HCT116 (cell line): Measurements from ENCODE around the gene MPZL2. TPM values are rescaled to one million over a fixed set of nuclear protein-coding genes. Genes with fewer than 3 reads are reported as not detected.

Source experiments
- ATAC-seq: fragments of 200-7000 bp; cut with Tn5 transposase; 2 replicates; pipeline ENCODE4 v1.9.1; 2020; ENCODE audit warnings: mild to moderate bottlenecking, moderate library complexity
- BruUV-seq: library from RNA; stranded (reverse); fragments of 400-500 nt; replicated peaks from 2 replicates; lab custom pipeline; 2021; lab: Mats Ljungman, UMichigan
- CTCF ChIA-PET: fragments of 300-600 bp; sonication (Branson Sonifier 250); formaldehyde crosslinking; loops from one replicate; lab custom pipeline; 2021; ENCODE audit warnings: antibody characterized with exemption; lab: Charles Lee
- POLR2A ChIA-PET: fragments of 300-600, 350-600 bp; sonication (Branson Sonifier 250); formaldehyde crosslinking; loops from one replicate; lab custom pipeline; 2021; ENCODE audit warnings: antibody characterized with exemption; lab: Charles Lee
- RAD21 ChIA-PET, 2 experiments: fragments of 300-600 bp; sonication (Branson Sonifier 250); formaldehyde crosslinking; loops; one replicate each; lab custom pipeline; 2023; ENCODE audit warnings: low total read pairs in 2 of 2; ENCODE audit not compliant: uncharacterized antibody in 2 of 2, unreplicated experiment in 2 of 2, low non-redundant PET in 1 of 2; lab: Charles Lee
- DNase-seq: peaks from one replicate; pipeline ENCODE4 v3.0.0-alpha.2; 2010; ENCODE audit warnings: low read depth, low spot score
- H2AFZ ChIP-seq: fragments of 200-600 bp; shearing (Covaris generic), sonication (generic); 2 replicates; pipeline ENCODE4 v1.6.1; 2017; ENCODE audit warnings: low read depth, mixed run types, mixed read lengths, antibody characterized with exemption, low read length; ENCODE audit not compliant: poor library complexity, severe bottlenecking
- H3K27ac ChIP-seq: 2 replicates; pipeline ENCODE4 v1.5.1; 2012; ENCODE audit warnings: low read depth, low read length
- H3K27me3 ChIP-seq: fragments of 200-600 bp; sonication (generic); 2 replicates; pipeline ENCODE4 v1.6.1; 2016; ENCODE audit warnings: mixed run types, low read length, mixed read lengths; ENCODE audit not compliant: insufficient read depth
- H3K36me3 ChIP-seq, 2 experiments: fragments of 200-500 bp in 1 of 2; fragments of 200-600 bp in 1 of 2; sonication (Bioruptor generic) in 1 of 2; sonication (generic) in 1 of 2; 2 replicates each; pipeline versions ENCODE4 v1.5.1 to v1.6.1; 2014 to 2016; ENCODE audit warnings: low read length in 2 of 2, inconsistent platforms in 1 of 2, mixed read lengths in 1 of 2, mixed run types in 1 of 2; ENCODE audit not compliant: insufficient read depth in 2 of 2, control insufficient read depth in 1 of 2
- H3K4me1 ChIP-seq, 2 experiments: fragments of 200-600 bp in 1 of 2; sonication (generic) in 1 of 2; 2 replicates each; pipeline versions ENCODE4 v1.5.1 to v1.6.1; 2012 to 2017; ENCODE audit warnings: low read length in 2 of 2, inconsistent platforms in 1 of 2, mild to moderate bottlenecking in 1 of 2, mixed read lengths in 1 of 2, mixed run types in 1 of 2, moderate library complexity in 1 of 2; ENCODE audit not compliant: insufficient read depth in 2 of 2, control insufficient read depth in 1 of 2
- H3K4me2 ChIP-seq: fragments of 200-600 bp; sonication (generic); 2 replicates; pipeline ENCODE4 v1.6.1; 2017; ENCODE audit warnings: mixed run types, low read length, mixed read lengths
- H3K4me3 ChIP-seq, 2 experiments: fragments of 200-600 bp in 1 of 2; sonication (generic) in 1 of 2; replicated peaks in 1 of 2; 2 replicates each; pipeline ENCODE4 v1.5.1; 2011 to 2016; ENCODE audit warnings: low read length in 2 of 2, control low read depth in 1 of 2, low read depth in 1 of 2, mild to moderate bottlenecking in 1 of 2, mixed read lengths in 1 of 2, mixed run types in 1 of 2
- H3K79me2 ChIP-seq: fragments of 200-600 bp; sonication (generic); 2 replicates; pipeline ENCODE4 v1.6.1; 2017; ENCODE audit warnings: mild to moderate bottlenecking, mixed run types, low read length, moderate library complexity, mixed read lengths; ENCODE audit not compliant: insufficient read depth
- H3K9ac ChIP-seq: fragments of 200-600 bp; sonication (generic); 2 replicates; pipeline ENCODE4 v1.6.1; 2016; ENCODE audit warnings: low read length, mixed read lengths
- H3K9me2 ChIP-seq: fragments of 200-600 bp; sonication (generic), shearing (Covaris generic); 2 replicates; pipeline ENCODE4 v1.6.1; 2017; ENCODE audit warnings: mixed run types, mild to moderate bottlenecking, moderate library complexity; ENCODE audit not compliant: insufficient read depth
- H3K9me3 ChIP-seq, 2 experiments: fragments of 200-500 bp in 1 of 2; fragments of 200-600 bp in 1 of 2; sonication (Bioruptor generic) in 1 of 2; sonication (generic) in 1 of 2; 2 replicates each; pipeline ENCODE4 v1.6.1; 2014 to 2017; ENCODE audit warnings: low read length in 2 of 2, mixed read lengths in 2 of 2, inconsistent platforms in 1 of 2, low read depth in 1 of 2, mild to moderate bottlenecking in 1 of 2, mixed run types in 1 of 2, moderate library complexity in 1 of 2; ENCODE audit not compliant: control insufficient read depth in 1 of 2, insufficient read depth in 1 of 2
- H4K20me1 ChIP-seq: fragments of 200-600 bp; sonication (generic), shearing (Covaris generic); 2 replicates; pipeline ENCODE4 v1.6.1; 2017; ENCODE audit warnings: mixed run types, mild to moderate bottlenecking, moderate library complexity; ENCODE audit not compliant: insufficient read depth
- ATF3 ChIP-seq: IDR thresholded peaks from 2 replicates; pipeline ENCODE4 v1.6.1; 2012
- CEBPB ChIP-seq: IDR thresholded peaks from 2 replicates; pipeline ENCODE4 v1.6.1; 2012; ENCODE audit warnings: low read depth
- EGR1 ChIP-seq: IDR thresholded peaks from 2 replicates; pipeline ENCODE4 v1.6.1; 2012; ENCODE audit warnings: low read depth
- ELF1 ChIP-seq: IDR thresholded peaks from 2 replicates; pipeline ENCODE4 v1.6.1; 2012; ENCODE audit warnings: low read depth, borderline replicate concordance
- EZH2 ChIP-seq: fragments of 200-600 bp; sonication (generic); IDR thresholded peaks from 2 replicates; pipeline ENCODE4 v1.6.1; 2017; ENCODE audit warnings: antibody characterized with exemption, mixed run types
- FOSL1 ChIP-seq: IDR thresholded peaks from 2 replicates; pipeline ENCODE4 v1.6.1; 2012; ENCODE audit warnings: low read depth
- JUND ChIP-seq: IDR thresholded peaks from 2 replicates; pipeline ENCODE4 v1.6.1; 2012
- MAX ChIP-seq: IDR thresholded peaks from 2 replicates; pipeline ENCODE4 v1.6.1; 2012
- RAD21 ChIP-seq: IDR thresholded peaks from 2 replicates; pipeline ENCODE4 v1.6.1; 2012; ENCODE audit warnings: low read depth, mild to moderate bottlenecking
- REST ChIP-seq: IDR thresholded peaks from 2 replicates; pipeline ENCODE4 v1.6.1; 2012; ENCODE audit warnings: low read depth
- SP1 ChIP-seq: IDR thresholded peaks from 2 replicates; pipeline ENCODE4 v1.6.1; 2012; ENCODE audit warnings: low read depth
- SRF ChIP-seq: IDR thresholded peaks from 2 replicates; pipeline ENCODE4 v1.6.1; 2012; ENCODE audit warnings: low read depth
- YY1 ChIP-seq: IDR thresholded peaks from 2 replicates; pipeline ENCODE4 v1.6.1; 2011; ENCODE audit warnings: low read length, low read depth, moderate library complexity, mild to moderate bottlenecking; ENCODE audit not compliant: insufficient replicate concordance; ENCODE audit errors: extremely low read depth
- ZBTB33 ChIP-seq: IDR thresholded peaks from 2 replicates; pipeline ENCODE4 v1.6.1; 2011; ENCODE audit warnings: mild to moderate bottlenecking, low read length, moderate library complexity; ENCODE audit not compliant: insufficient replicate concordance; ENCODE audit errors: extremely low read depth
- ZFX ChIP-seq: fragments of 450-650 bp; IDR thresholded peaks from 2 replicates; pipeline ENCODE4 v1.6.1; 2017
- ZNF274 ChIP-seq: fragments of 200-500 bp; sonication (Bioruptor generic); IDR thresholded peaks from 2 replicates; pipeline ENCODE4 v1.6.1; 2014; ENCODE audit warnings: mild to moderate bottlenecking, low read depth, low read length, inconsistent platforms
- intact Hi-C: fragments of 100-400 bp; cut with micrococcal nuclease; formaldehyde crosslinking; loops from 2 replicates; pipeline ENCODE4 v1.10.0; 2022
- total RNA-seq: library from RNA; stranded (reverse); gene quantifications from one replicate; pipeline ENCODE4 v1.2.1, GENCODE V29; 2021; ENCODE audit not compliant: unreplicated experiment

MPZL2 gene
- total RNA-seq, 1 experiment from 2014 or later: 16.8 TPM

GRCh38 chr11:118283037-118283636, 19.0 kb upstream of the MPZL2 start:
- H3K27me3 ChIP-seq: no peaks in the 10 kb centered on the region
- DNase-seq (no peak), ATAC-seq (no peak)
- H3K9me2 ChIP-seq: no peaks in the 10 kb centered on the region
- H3K9ac ChIP-seq: no peak overlapping the region
- H3K4me1 ChIP-seq: peaks cover 10 to 14% of the 10 kb centered on the region in 2 experiments; a peak in 3 of 4 replicates
- H3K27ac ChIP-seq: no peak overlapping the region
- ChIA-PET RAD21 (no interaction called here), POLR2A (no interaction called here), CTCF (interaction anchor here (1.9 kb wide), 1 partner anchor 13 kb away, joined by 7 read pairs; no protein-coding TSS in a partner anchor)
- no TSS peak for BruUV-seq
- no peak overlapping the region for H2AFZ ChIP-seq
- no peak overlapping the region for H3K4me3 ChIP-seq
- no peak overlapping the region for H3K4me2 ChIP-seq
- H3K79me2 ChIP-seq: no peaks in the 10 kb centered on the region
- no peaks in the 10 kb centered on the region for H3K9me3 ChIP-seq
- no peaks in the 10 kb centered on the region for H4K20me1 ChIP-seq
- TF ChIP-seq SRF (no peak), REST (no peak), ELF1 (no peak), JUND (no peak), RAD21 (no peak), EZH2 (no peak), SP1 (no peak), EGR1 (no peak), ZNF274 (no peak), MAX (no peak), FOSL1 (no peak), YY1 (no peak), ATF3 (no peak), ZFX (no peak), CEBPB (no peak), ZBTB33 (no peak)
- intact Hi-C loops: no loop called here
- H3K36me3 ChIP-seq: no peaks in the 10 kb centered on the region
